Activated CD4-positive, alpha-beta T cell treated with anti-CD3 and anti-CD28 coated beads for 36 hours (primary cell): Measurements from ENCODE around the gene MMS22L. TPM values are rescaled to one million over a fixed set of nuclear protein-coding genes. Genes with fewer than 3 reads are reported as not detected.

Source experiments
- ATAC-seq: fragments of 200-7000 bp; cut with Tn5 transposase; one replicate; pipeline ENCODE4 v1.10.0; 2021; ENCODE audit warnings: mild to moderate bottlenecking, moderate library complexity
- CTCF ChIA-PET: fragments of 350-600 bp; sonication (Branson Sonifier 250); formaldehyde crosslinking; loops from one replicate; lab custom pipeline; 2021; ENCODE audit warnings: antibody characterized with exemption; lab: Charles Lee
- POLR2A ChIA-PET: fragments of 350-600 bp; sonication (Branson Sonifier 250); formaldehyde crosslinking; loops from one replicate; lab custom pipeline; 2021; ENCODE audit warnings: antibody characterized with exemption, inconsistent platforms; lab: Charles Lee
- DNase-seq: peaks from one replicate; pipeline ENCODE4 v3.0.0-alpha.2; 2020
- H3K27ac Mint-ChIP-seq: one replicate; pipeline ENCODE4 v1.8.0; 2021; ENCODE audit warnings: mixed read lengths
- H3K27me3 Mint-ChIP-seq: one replicate; pipeline ENCODE4 v1.8.0; 2021; ENCODE audit warnings: mixed read lengths
- H3K36me3 Mint-ChIP-seq: one replicate; pipeline ENCODE4 v1.8.0; 2021; ENCODE audit warnings: low read depth, mixed read lengths
- H3K4me1 Mint-ChIP-seq: one replicate; pipeline ENCODE4 v1.8.0; 2021; ENCODE audit warnings: mixed read lengths
- H3K4me3 Mint-ChIP-seq: one replicate; pipeline ENCODE4 v1.8.0; 2021; ENCODE audit warnings: mild to moderate bottlenecking, moderate library complexity, mixed read lengths
- H3K9me3 Mint-ChIP-seq: one replicate; pipeline ENCODE4 v1.8.0; 2021; ENCODE audit warnings: low read depth, mixed read lengths
- intact Hi-C, 2 experiments: fragments of 100-400 bp; cut with DNase I in 1 of 2; cut with micrococcal nuclease in 1 of 2; formaldehyde crosslinking; loops; one replicate each; pipeline versions ENCODE4 v1.14.2 to v1.15.1; 2022 to 2024; cut with DNase I, micrococcal nuclease
- total RNA-seq, 2 experiments: library from RNA; stranded (reverse); gene quantifications; one replicate each; pipeline ENCODE4 v1.2.3, GENCODE V29; 2021

Gene MMS22L, protein sequence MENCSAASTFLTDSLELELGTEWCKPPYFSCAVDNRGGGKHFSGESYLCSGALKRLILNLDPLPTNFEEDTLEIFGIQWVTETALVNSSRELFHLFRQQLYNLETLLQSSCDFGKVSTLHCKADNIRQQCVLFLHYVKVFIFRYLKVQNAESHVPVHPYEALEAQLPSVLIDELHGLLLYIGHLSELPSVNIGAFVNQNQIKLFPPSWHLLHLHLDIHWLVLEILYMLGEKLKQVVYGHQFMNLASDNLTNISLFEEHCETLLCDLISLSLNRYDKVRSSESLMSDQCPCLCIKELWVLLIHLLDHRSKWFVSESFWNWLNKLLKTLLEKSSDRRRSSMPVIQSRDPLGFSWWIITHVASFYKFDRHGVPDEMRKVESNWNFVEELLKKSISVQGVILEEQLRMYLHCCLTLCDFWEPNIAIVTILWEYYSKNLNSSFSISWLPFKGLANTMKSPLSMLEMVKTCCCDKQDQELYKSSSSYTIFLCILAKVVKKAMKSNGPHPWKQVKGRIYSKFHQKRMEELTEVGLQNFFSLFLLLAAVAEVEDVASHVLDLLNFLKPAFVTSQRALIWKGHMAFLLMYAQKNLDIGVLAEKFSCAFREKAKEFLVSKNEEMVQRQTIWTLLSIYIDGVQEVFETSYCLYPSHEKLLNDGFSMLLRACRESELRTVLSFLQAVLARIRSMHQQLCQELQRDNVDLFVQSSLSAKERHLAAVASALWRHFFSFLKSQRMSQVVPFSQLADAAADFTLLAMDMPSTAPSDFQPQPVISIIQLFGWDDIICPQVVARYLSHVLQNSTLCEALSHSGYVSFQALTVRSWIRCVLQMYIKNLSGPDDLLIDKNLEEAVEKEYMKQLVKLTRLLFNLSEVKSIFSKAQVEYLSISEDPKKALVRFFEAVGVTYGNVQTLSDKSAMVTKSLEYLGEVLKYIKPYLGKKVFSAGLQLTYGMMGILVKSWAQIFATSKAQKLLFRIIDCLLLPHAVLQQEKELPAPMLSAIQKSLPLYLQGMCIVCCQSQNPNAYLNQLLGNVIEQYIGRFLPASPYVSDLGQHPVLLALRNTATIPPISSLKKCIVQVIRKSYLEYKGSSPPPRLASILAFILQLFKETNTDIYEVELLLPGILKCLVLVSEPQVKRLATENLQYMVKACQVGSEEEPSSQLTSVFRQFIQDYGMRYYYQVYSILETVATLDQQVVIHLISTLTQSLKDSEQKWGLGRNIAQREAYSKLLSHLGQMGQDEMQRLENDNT
- total RNA-seq: 10 to 100 TPM; 33.9 to 43.6 TPM

DNA sequence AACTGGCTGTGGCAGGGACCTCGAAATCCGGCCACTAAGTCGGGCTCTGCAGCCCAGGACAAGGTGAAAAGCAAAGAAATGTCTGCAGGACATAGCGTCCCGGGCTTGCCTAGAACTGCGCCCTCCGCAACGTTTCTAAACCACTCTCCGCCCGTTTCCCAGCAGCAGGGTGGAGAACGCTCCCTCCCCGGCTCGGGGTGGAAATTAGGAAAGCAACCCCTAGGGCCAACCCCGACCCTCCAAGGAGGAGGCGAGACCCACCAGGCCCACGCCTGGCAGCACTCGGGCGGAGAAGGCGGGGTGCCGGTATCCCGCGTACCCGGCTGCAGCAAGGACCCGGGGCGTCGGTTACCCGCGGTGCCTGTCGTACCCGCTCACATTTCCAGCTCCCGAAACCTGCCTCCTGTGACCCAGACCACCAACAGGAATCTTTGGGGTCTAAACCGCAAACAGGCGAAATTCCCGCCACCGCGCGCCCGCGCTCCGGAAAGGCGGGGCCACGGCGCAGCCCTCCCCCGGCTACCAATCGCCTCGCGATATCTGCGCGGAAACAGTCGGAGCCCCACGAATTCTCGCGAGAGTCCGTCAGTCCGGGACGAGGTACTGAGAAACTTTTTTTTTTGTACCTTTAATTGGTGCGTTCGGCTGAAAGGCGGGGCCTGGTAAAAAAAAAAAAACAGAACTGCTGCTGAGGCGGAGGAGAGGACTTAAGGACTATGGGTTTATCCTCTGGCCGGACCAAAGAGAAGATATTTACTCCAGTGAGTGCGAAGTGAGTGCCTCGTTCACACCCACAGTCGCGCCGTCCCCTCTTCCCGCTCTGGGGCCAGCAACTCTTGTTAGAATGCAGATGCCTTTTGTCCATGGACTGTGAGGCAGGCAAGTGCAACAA is at the start of gene MMS22L:
Gene MMS22L (minus strand): TSS at position 491 of the 892 bp plus-strand sequence. CDS start 739 bp downstream, outside the sequence.
- CTCF ChIA-PET: interaction anchor here (0.6 kb wide), 1 partner anchor 386 kb away, joined by 3 read pairs; no protein-coding TSS in a partner anchor
- H3K36me3 Mint-ChIP-seq: peaks cover 29% of the 10 kb centered on the region
- H3K27ac Mint-ChIP-seq: peak within 1 kb of the TSS; percentile 79
- H3K27me3 Mint-ChIP-seq: no peaks in the 10 kb centered on the region
- peaks cover 23% of the 10 kb centered on the region for H3K4me1 Mint-ChIP-seq
- peak; percentile 98 for ATAC-seq
- peak within 1 kb of the TSS; percentile 76 for H3K4me3 Mint-ChIP-seq
- DNase-seq: peak; percentile 96
- POLR2A ChIA-PET: no interaction called here
- intact Hi-C loops: loop anchor here (1.0 to 10.0 kb wide), 10 partner anchors 111 to 1708 kb away; partner anchors contain the start of genes KLHL32 (in 2 of the 2), MANEA (in 2 of the 2), FBXL4 (in 1 of the 2) and GPR63 (in 1 of the 2)
- H3K9me3 Mint-ChIP-seq: no peaks in the 10 kb centered on the region

DNA sequence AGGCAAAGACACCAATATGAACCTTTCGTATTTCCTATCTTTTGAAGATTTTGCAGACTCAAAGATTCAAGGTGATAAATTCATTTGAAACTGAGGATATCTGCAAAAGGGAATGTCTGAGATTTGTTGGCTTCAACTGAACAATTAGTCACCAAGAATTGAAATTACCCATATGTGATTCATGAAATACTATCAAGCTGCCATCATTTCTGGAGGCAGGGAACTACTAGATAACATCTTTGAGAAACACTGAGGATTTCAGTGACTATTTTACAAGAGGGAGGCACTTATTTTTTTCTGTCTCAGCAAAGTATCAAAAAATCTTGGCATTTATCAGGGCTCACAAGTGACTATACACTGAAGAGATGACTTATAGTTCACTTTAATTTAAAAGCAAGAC is 39.8 kb upstream of the MMS22L start:
- DNase-seq: no peak

DNA sequence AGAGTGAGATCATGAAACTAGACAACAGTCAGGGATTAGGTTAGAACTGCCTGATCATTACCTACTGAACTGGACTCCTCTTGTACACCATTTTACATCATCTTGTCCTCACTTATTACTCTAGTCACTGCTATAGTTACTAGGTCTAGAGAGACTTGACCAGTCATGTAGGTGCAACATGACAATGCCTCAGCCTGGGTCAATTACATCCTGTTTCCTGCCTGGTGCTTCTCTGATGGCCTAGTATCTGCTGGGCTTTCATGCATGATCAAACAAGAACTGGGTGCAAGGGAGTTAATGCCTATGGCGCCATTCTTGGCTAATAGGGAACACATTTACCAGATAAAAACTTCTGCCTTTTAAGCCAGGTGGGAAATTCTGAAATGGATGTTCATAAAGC is 39.2 kb upstream of the MMS22L start:
- no peaks in the 10 kb centered on the region for H3K9me3 Mint-ChIP-seq
- intact Hi-C loops: no loop called here
- no peak overlapping the region for H3K4me3 Mint-ChIP-seq
- H3K4me1 Mint-ChIP-seq: peaks cover 2% of the 10 kb centered on the region
- no peaks in the 10 kb centered on the region for H3K36me3 Mint-ChIP-seq
- DNase-seq: no peak
- ChIA-PET POLR2A (no interaction called here), CTCF (no interaction called here)
- H3K27ac Mint-ChIP-seq: no peak overlapping the region
- ATAC-seq: no peak
- H3K27me3 Mint-ChIP-seq: peaks cover 6% of the 10 kb centered on the region

More for the DNA sequence above, 39.8 kb upstream of the MMS22L start:
- no peak overlapping the region for H3K4me3 Mint-ChIP-seq
- peaks cover 7% of the 10 kb centered on the region for H3K27me3 Mint-ChIP-seq
- no peaks in the 10 kb centered on the region for H3K9me3 Mint-ChIP-seq
- H3K27ac Mint-ChIP-seq: no peak overlapping the region
- CTCF ChIA-PET: no interaction called here
- POLR2A ChIA-PET: no interaction called here
- H3K36me3 Mint-ChIP-seq: no peaks in the 10 kb centered on the region
- ATAC-seq: no peak
- peaks cover 2% of the 10 kb centered on the region for H3K4me1 Mint-ChIP-seq
- intact Hi-C loops: no loop called here

DNA sequence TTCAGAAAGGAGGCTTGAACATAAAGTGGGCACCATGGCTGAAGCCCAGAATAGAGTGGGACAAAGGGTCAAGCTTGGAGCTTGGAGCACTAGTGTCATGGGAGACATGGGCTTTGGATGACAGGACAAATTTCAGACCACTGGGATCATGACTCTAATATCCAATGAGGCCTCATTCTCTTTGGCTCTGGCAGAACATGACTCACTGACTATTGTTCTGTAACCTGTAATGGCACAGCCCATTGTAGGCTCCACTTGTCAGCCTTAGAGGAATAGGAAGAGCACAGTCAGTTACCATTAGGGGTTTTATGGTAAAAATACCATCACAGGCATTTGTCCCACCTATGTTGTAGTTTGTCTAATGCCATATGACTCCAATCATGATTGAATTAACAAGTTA is 34.0 kb upstream of the MMS22L start:
- Mint-ChIP-seq H3K27ac (no peak overlapping the region), H3K36me3 (no peaks in the 10 kb centered on the region), H3K4me3 (no peak overlapping the region), H3K4me1 (no peaks in the 10 kb centered on the region), H3K27me3 (no peaks in the 10 kb centered on the region), H3K9me3 (no peaks in the 10 kb centered on the region)
- intact Hi-C loops: no loop called here
- CTCF ChIA-PET: interaction anchor here (1.0 kb wide), 1 partner anchor 114 kb away, joined by 3 read pairs; no protein-coding TSS in a partner anchor
- no peak for DNase-seq
- no peak for ATAC-seq
- POLR2A ChIA-PET: no interaction called here

DNA sequence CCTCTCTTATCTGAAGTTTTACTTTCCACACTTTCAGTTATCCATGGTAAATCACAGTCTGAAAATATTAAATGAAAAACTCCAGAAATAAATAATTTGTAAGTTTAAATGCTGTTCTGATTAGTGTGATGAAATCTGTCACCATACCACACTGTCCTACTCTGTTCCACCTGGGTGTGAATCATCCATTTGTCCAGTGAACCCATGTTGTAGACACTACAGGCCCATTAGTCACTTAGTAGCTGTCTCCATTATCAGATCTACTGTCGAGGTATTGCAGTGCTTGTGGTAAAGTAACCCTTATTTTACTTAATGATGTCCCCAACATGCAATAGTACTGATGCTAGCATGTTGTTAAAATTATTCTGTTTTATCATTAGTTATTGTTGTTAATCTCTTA is 29.2 kb upstream of the MMS22L start:
- ChIA-PET POLR2A (no interaction called here), CTCF (no interaction called here)
- no peak overlapping the region for H3K4me3 Mint-ChIP-seq
- intact Hi-C loops: no loop called here
- ATAC-seq: no peak
- H3K4me1 Mint-ChIP-seq: no peaks in the 10 kb centered on the region
- no peaks in the 10 kb centered on the region for H3K9me3 Mint-ChIP-seq
- peaks cover under 1% of the 10 kb centered on the region for H3K27me3 Mint-ChIP-seq
- DNase-seq: no peak
- H3K27ac Mint-ChIP-seq: no peak overlapping the region
- no peaks in the 10 kb centered on the region for H3K36me3 Mint-ChIP-seq

DNA sequence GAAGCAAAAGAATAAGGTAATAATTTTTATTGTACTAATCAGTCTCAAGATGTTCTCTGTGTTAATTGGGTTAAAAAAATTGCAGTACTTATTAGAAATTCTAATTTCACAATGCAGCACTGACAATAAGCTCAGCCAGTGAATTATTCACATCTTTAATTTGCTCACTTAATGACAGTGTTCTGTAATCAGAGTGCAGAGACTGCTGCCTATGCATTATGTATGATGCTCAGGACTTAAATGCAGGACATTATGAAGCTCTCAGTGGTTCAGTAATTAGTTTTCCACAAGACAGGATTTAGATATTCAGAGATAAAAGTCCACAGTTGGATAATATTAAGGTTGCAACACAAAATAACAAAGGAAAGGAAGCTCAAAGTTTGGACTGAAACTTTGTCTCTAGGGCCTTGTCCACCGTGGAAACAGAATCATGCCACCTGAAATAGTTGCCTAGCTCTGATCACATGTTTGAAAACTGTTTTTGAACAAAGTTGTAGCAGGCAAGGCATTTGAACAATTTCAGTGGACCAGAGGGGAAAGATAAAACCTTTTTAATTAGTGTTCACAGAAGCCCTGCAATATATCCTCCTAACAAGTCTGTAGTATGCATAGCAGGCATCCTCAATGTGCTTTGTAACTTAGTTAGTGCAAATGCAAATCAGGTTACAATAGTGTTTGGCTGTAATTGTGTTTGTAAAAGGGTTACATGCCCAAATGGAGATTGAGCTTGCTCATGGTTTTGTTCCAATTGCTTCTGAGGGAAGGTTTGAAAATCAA is 23.7 kb upstream of the MMS22L start:
- DNase-seq (no peak), ATAC-seq (no peak)
- H3K27me3 Mint-ChIP-seq: peaks cover 14% of the 10 kb centered on the region
- no peaks in the 10 kb centered on the region for H3K4me1 Mint-ChIP-seq
- H3K36me3 Mint-ChIP-seq: no peaks in the 10 kb centered on the region
- no peaks in the 10 kb centered on the region for H3K9me3 Mint-ChIP-seq
- no peak overlapping the region for H3K4me3 Mint-ChIP-seq
- ChIA-PET POLR2A (no interaction called here), CTCF (no interaction called here)
- no peak overlapping the region for H3K27ac Mint-ChIP-seq
- intact Hi-C loops: no loop called here

DNA sequence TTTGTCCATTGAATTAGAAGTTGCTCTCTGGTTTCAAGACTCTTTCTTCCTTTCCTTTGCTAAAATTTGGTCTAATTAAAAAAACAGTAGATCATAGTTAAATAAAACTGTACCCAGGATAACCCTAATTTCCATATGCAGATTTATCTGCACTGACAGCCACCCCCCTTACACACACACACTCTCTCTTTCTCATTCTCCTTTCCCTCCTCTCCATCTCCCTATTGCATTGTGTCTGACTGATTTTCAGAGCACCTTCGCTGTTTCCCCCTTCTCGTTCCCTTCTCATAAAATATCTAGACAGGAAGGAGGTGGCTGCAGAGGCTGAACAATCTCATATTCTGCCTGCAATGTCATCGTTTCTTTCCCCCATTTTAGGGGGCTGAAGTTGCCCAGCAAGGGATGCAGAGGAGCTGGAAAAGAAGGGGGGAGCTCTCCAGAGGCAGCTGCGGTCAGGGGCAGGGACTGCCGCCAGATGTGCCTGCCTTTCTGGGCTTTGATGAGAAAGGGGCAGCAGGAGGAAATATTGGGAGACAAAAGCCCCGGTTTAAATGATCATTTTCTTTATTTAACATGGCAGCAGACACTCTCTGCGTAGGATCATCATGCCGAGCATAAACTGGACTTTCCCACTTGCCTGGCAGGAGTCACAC is 22.5 kb upstream of the MMS22L start:
- Mint-ChIP-seq H3K27me3 (peaks cover 17% of the 10 kb centered on the region), H3K4me3 (no peak overlapping the region), H3K36me3 (no peaks in the 10 kb centered on the region), H3K9me3 (no peaks in the 10 kb centered on the region), H3K4me1 (no peaks in the 10 kb centered on the region), H3K27ac (no peak overlapping the region)
- DNase-seq (no peak), ATAC-seq (no peak)
- intact Hi-C loops: no loop called here
- CTCF ChIA-PET: no interaction called here
- POLR2A ChIA-PET: no interaction called here

DNA sequence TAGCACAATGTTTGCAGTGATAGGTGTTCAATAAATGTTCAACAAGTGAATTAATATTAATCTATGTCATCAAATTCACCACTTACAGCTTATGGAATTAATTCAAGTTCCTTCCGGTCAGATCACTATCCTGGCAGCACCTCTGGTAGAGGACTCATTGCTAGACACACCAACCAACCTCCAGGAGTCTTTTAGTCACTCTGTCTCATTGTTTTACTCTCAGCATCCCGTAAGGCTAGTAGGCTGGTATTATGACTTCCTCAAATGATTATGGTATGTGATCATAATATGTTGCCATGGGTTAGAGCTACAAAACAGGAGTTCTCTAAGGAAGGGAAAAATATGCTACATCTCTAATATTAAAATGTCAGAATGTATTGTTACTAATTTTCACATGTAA is 21.7 kb upstream of the MMS22L start:
- Mint-ChIP-seq H3K4me3 (no peak overlapping the region), H3K36me3 (no peaks in the 10 kb centered on the region), H3K27ac (no peak overlapping the region), H3K4me1 (no peaks in the 10 kb centered on the region), H3K9me3 (no peaks in the 10 kb centered on the region), H3K27me3 (peaks cover 19% of the 10 kb centered on the region)
- intact Hi-C loops: no loop called here
- POLR2A ChIA-PET: no interaction called here
- no peak for ATAC-seq
- DNase-seq: no peak
- CTCF ChIA-PET: no interaction called here

DNA sequence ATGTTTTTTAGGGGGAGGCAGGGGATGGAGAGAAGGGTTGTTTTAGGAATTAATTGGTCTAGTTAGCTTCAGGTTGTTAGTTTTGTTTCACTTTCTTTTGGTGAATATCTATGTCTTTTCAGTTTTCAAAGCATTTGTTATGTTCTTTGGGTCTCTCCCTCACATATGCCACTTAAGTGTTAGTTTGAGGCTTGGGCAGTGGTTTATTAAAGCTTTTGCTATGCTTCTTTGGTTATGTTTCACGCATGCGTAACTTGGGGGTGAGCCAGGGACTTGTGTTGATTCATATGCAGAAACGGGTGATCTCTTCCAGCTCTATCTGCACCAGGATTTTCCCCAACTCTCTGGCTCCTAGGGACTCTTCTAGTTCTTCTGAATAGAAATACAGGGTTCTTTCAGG is 11.4 kb upstream of the MMS22L start:
- ChIA-PET POLR2A (no interaction called here), CTCF (interaction anchor here (0.8 to 1.0 kb wide), 2 partner anchors 22 to 58 kb away, joined by 3 read pairs; no protein-coding TSS in a partner anchor)
- no peak for ATAC-seq
- no peaks in the 10 kb centered on the region for H3K9me3 Mint-ChIP-seq
- H3K4me3 Mint-ChIP-seq: no peak overlapping the region
- H3K27ac Mint-ChIP-seq: no peak overlapping the region
- H3K4me1 Mint-ChIP-seq: no peaks in the 10 kb centered on the region
- intact Hi-C loops: no loop called here
- no peak for DNase-seq
- H3K36me3 Mint-ChIP-seq: peaks cover 1% of the 10 kb centered on the region
- H3K27me3 Mint-ChIP-seq: peaks cover 19% of the 10 kb centered on the region
